ENCODE data around the gene MBNL1. TPM values are rescaled to one million over a fixed set of nuclear protein-coding genes. Genes with fewer than 3 reads are reported as not detected.

Gene MBNL1
- total RNA-seq, 2 donors from 2014 or later, result 149 to 191 TPM

DNA sequence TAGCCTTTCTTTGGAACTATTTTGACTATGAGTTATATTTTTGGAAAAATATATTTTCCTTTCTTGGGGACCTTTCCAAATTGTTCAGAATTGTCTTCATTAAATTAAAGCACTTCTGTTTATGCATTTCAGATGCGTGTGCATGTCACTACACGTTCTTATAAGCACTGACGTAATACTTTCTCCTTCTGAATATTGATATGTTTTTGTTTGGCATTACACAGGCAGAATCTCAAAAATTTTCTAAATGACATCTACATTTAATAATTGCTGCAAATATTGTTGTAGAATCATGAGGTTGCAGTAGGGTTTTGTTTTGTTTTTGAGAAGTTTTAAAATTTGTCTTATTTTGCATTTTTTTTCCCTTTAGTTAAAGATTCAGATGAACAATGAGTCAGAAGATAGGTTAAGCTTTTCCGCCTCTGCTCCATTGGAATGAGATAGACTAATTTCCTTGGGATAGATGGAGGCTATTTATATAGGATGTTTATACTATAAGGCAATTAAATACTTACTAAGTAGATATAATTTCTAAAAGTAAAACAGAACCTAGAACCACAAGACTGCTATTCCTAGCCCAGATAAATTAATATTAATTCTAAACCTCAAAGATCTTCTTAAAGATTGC, 110.8 kb downstream of the MBNL1 start:
- DNase-seq, result no peak
- Histone ChIP-seq H3K27ac (no peak overlapping the region), H3K4me1 (peaks cover 2% of the 10 kb centered on the region), H3K9me3 (no peaks in the 10 kb centered on the region), H3K4me3 (no peak overlapping the region), H3K36me3 (no peaks in the 10 kb centered on the region), H3K27me3 (no peaks in the 10 kb centered on the region), H3K9ac (ENCODE audit: low read depth in 2 of 2, low read length in 2 of 2) (no peak overlapping the region)
- TF ChIP-seq, protein P1, sequence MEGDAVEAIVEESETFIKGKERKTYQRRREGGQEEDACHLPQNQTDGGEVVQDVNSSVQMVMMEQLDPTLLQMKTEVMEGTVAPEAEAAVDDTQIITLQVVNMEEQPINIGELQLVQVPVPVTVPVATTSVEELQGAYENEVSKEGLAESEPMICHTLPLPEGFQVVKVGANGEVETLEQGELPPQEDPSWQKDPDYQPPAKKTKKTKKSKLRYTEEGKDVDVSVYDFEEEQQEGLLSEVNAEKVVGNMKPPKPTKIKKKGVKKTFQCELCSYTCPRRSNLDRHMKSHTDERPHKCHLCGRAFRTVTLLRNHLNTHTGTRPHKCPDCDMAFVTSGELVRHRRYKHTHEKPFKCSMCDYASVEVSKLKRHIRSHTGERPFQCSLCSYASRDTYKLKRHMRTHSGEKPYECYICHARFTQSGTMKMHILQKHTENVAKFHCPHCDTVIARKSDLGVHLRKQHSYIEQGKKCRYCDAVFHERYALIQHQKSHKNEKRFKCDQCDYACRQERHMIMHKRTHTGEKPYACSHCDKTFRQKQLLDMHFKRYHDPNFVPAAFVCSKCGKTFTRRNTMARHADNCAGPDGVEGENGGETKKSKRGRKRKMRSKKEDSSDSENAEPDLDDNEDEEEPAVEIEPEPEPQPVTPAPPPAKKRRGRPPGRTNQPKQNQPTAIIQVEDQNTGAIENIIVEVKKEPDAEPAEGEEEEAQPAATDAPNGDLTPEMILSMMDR (IDR thresholded peaks at IDR 0.05), result no peak
- intact Hi-C loops (cut with DNase I), result no loop called here

DNA sequence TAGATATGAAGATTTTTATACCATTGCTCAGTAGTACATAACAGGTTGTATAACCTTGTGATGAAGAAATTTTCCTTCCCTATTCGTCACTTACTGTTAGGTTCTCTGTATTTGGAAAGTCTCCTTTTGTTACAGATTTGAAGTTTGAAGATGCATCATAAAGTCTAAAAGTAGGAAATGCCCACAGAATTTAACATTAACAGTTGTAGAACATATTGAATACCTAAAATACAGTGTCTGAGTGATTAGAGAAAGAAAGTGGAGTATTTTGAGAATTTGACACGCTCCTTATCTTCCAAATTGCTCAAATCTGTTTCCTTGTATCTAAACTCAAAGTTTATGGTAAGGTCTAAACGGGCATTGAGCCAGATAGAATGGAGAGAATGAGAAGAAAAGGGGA, 111.3 kb downstream of the MBNL1 start:
- peaks cover 2% of the 10 kb centered on the region for H3K4me1 ChIP-seq
- no peak overlapping the region for H3K27ac ChIP-seq
- intact Hi-C loops (cut with DNase I), result no loop called here

DNA sequence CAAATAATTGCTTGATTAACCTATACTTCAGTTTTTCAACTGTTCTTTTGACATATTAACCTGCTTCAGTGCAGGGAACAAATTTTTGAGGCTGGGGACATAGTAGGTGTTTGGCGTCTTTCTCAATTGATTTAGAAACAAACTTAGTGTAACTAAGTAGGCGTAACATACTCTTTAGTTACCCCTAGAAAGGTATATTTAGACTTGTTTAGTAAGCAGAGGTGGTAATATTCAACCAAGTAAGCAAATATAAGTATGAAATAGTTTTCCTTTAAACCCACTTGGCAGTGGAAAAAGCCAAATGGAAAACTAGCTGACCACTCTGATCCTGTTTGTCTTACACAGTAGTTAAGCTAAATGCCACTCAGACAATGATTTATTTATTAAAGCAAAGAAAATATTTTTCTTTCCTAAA, 113.2 kb downstream of the MBNL1 start:
- peak overlapping the region; percentile 4 for H3K4me3 ChIP-seq

More for the DNA sequence above, 111.3 kb downstream of the MBNL1 start:
- TF ChIP-seq, protein P1 (IDR thresholded peaks at IDR 0.05), result no peak
- Histone ChIP-seq H3K9me3 (no peaks in the 10 kb centered on the region), H3K27me3 (no peaks in the 10 kb centered on the region), H3K36me3 (no peaks in the 10 kb centered on the region), H3K4me3 (no peak overlapping the region), H3K9ac (ENCODE audit: low read depth in 2 of 2, low read length in 2 of 2) (no peak overlapping the region)
- no peak for DNase-seq

DNA sequence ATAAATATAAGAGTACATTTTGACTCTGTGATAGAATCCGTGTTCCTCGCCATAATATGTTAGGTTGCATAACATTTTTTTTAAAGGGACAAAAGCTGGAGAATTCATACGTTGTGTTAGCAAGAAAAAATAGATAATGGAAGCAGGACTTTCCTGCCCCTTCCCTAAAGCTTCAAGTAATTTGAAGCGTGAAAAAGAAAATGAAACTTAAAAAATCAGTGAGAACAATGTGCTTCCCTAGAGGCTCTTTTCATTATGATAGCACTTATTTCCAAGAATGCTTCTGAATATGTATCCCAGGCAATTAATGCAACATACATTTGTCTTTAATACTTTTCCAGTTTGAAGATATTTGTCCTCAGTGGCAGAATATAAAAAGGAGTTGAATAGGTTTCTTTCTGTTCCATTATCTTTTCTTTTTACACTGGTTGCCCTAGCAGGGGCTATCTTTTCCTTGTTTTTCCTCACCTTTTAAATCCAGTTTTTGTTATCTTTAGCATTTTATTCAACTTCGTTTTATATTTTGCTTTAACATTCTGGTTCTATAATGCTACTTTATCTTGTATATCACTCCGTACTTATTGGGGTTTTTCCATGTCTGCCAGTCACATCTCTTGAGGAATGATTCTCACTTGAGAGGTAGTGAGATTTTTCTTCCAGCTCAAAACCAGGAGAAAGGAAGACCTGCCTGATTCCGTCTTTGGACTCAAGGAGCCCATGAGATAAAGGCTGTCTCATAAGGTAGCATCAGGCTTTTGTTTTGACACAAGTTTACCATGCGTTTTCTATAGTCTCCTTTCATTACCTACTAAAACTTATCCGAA, 113.8 kb downstream of the MBNL1 start:
- H3K27me3 ChIP-seq, result no peaks in the 10 kb centered on the region
- peak overlapping the region; percentile 11 for H3K27ac ChIP-seq
- H3K9ac ChIP-seq (ENCODE audit: low read depth in 2 of 2, low read length in 2 of 2), result no peak overlapping the region
- no peaks in the 10 kb centered on the region for H3K9me3 ChIP-seq
- DNase-seq, result no peak
- no peaks in the 10 kb centered on the region for H3K36me3 ChIP-seq
- TF ChIP-seq, protein P1 (IDR thresholded peaks at IDR 0.05), result no peak
- peak overlapping the region; percentile 4 for H3K4me3 ChIP-seq
- H3K4me1 ChIP-seq, result peaks cover 2% of the 10 kb centered on the region
- intact Hi-C loops (cut with DNase I), result no loop called here

More for the DNA sequence above, 113.2 kb downstream of the MBNL1 start:
- no peak for DNase-seq
- H3K27ac ChIP-seq, result peak overlapping the region; percentile 11
- intact Hi-C loops (cut with DNase I), result no loop called here
- H3K36me3 ChIP-seq, result no peaks in the 10 kb centered on the region
- TF ChIP-seq, protein P1 (IDR thresholded peaks at IDR 0.05), result no peak
- no peaks in the 10 kb centered on the region for H3K27me3 ChIP-seq
- H3K9me3 ChIP-seq, result no peaks in the 10 kb centered on the region
- H3K9ac ChIP-seq (ENCODE audit: low read depth in 2 of 2, low read length in 2 of 2), result no peak overlapping the region
- peaks cover 2% of the 10 kb centered on the region for H3K4me1 ChIP-seq

DNA sequence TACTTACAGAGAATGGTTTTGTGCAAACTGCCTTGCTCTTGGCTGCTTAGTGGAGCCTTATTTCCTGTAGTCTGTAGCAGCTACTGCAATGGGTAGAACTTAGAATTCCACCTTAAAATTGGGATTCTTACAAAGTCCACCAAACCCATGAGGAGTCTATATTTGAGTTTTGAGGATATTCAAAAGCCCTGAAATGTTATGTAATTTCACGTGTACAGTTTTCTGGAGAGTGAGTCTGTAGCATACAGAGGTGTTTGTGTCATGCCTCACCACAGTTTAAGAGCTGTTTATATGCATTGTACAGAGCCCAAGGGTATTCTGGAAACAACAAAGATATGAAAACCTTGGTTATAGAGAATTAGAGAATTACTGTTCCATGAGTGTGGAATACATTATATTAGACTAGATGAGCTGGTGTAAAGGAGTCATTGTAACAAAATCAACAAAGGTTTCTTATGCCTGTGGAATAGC, 114.4 kb downstream of the MBNL1 start:
- H3K27me3 ChIP-seq, result no peaks in the 10 kb centered on the region
- intact Hi-C loops (cut with DNase I), result no loop called here
- no peaks in the 10 kb centered on the region for H3K9me3 ChIP-seq
- H3K4me3 ChIP-seq, result no peak overlapping the region
- no peak for DNase-seq
- peak overlapping the region; percentile 2 for H3K27ac ChIP-seq
- H3K9ac ChIP-seq (ENCODE audit: low read depth in 2 of 2, low read length in 2 of 2), result no peak overlapping the region
- TF ChIP-seq, protein P1 (IDR thresholded peaks at IDR 0.05), result no peak
- H3K4me1 ChIP-seq, result peaks cover 2% of the 10 kb centered on the region
- H3K36me3 ChIP-seq, result no peaks in the 10 kb centered on the region
